Tibial nerve (tissue), 4 donors: ENCODE data around the gene ACTL10.

Experiments used
- CTCF ChIP-seq, 5 experiments: fragments of 200-600 bp in 3 of 5; fragments of 450-650 bp in 2 of 5; sonication (generic) in 3 of 5; IDR thresholded peaks; one replicate each; pipeline ENCODE4 v1.5.1; 2016 to 2019; ENCODE audit warnings: antibody characterized with exemption in 5 of 5, mild to moderate bottlenecking in 3 of 5, moderate library complexity in 2 of 5
- EP300 ChIP-seq, 2 donors: sonication (generic); formaldehyde crosslinking; IDR thresholded peaks; one replicate each; pipeline ENCODE4 v1.6.1; 2017; ENCODE audit warnings: antibody characterized with exemption in 2 of 2, mild to moderate bottlenecking in 1 of 2
- POLR2A ChIP-seq, 2 donors: fragments of 450-650 bp; IDR thresholded peaks; one replicate each; pipeline ENCODE4 v1.6.1; 2017; ENCODE audit warnings: antibody characterized with exemption in 2 of 2, mild to moderate bottlenecking in 2 of 2, moderate library complexity in 2 of 2

GRCh38 chr20:33664762-33665144 lies 2.0 kb upstream of the ACTL10 start:
- TF ChIP-seq CTCF (IDR thresholded peaks at IDR 0.05), result no peak
- no peak for TF ChIP-seq POLR2A (IDR thresholded peaks at IDR 0.05)
- TF ChIP-seq EP300 (IDR thresholded peaks at IDR 0.05), result no peak
